HG03095 (cell line): Measurements from ENCODE around the gene NTHL1.

Source experiments
- ATAC-seq: cut with Tn5 transposase; IDR thresholded peaks from one replicate; pipeline ENCODE4 v1.9.1; 2021; ENCODE audit warnings: moderate library complexity; ENCODE audit not compliant: unreplicated experiment

Gene NTHL1

GRCh38 chr16:2047330-2048115, at the start of gene NTHL1, which contains the start of gene TSC2:
Gene NTHL1, minus strand, starts transcription at chr16:2047834. Its CDS starts 11 bp downstream, at chr16:2047823.
Gene TSC2, plus strand, starts transcription at chr16:2047985. Its CDS starts 631 bp downstream, at chr16:2048616.
- peak; percentile 81 for ATAC-seq

GRCh38 chr16:2096853-2097595, 49.4 kb upstream of the NTHL1 start:
- ATAC-seq: no peak

GRCh38 chr16:2095918-2096582, 48.4 kb upstream of the NTHL1 start:
- no peak for ATAC-seq

GRCh38 chr16:2095315-2095853, 47.8 kb upstream of the NTHL1 start:
- ATAC-seq: no peak

GRCh38 chr16:2093793-2094192, 46.2 kb upstream of the NTHL1 start:
- no peak for ATAC-seq

- ATAC-seq: no peak
Observed at GRCh38 chr16:2092866-2093265, 45.2 kb upstream of the NTHL1 start.

- no peak for ATAC-seq
Observed at GRCh38 chr16:2092256-2092620, 44.6 kb upstream of the NTHL1 start.

GRCh38 chr16:2091547-2092255, 44.1 kb upstream of the NTHL1 start:
- no peak for ATAC-seq

- ATAC-seq: no peak
Observed at GRCh38 chr16:2090777-2091546, 43.3 kb upstream of the NTHL1 start.

GRCh38 chr16:2090481-2090776, 42.8 kb upstream of the NTHL1 start:
- no peak for ATAC-seq

GRCh38 chr16:2089706-2090480, 42.3 kb upstream of the NTHL1 start:
- ATAC-seq: no peak

- no peak for ATAC-seq
Observed at GRCh38 chr16:2088759-2089358, 41.2 kb upstream of the NTHL1 start.

GRCh38 chr16:2087748-2088631, 40.4 kb upstream of the NTHL1 start:
- no peak for ATAC-seq

- ATAC-seq: no peak
Observed at GRCh38 chr16:2086812-2087747, 39.4 kb upstream of the NTHL1 start.

GRCh38 chr16:2086106-2086742, 38.6 kb upstream of the NTHL1 start:
- ATAC-seq: no peak

GRCh38 chr16:2085669-2086068, 38.0 kb upstream of the NTHL1 start:
- no peak for ATAC-seq
